ENCODE data around the gene EDDM13.
"Not testable (repeated sequence)": the region's sequence is repeated elsewhere in the genome, so short reads cannot be mapped to it uniquely, and the experiment has no call there.

The EDDM13 gene

DNA sequence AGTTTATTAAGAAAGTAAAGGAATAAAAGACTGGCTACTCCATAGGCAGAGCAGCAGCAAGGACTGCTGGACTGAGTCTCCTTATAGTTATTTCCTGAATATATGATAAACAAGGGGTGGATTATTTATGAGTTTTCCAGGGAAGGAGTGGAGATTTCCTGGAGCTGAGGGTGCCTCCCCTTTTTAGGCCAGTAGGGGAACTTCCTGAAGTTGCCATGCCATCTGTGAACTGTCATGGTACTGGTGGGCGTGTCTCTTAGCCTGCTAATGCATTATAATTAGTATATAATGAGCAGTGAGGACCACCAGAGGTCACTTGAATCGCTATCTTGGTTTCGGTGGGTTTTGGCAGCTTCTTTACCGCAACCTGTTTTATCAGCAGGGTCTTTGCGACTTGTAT lies 28.6 kb downstream of the EDDM13 start (continued):
- TF ChIP-seq, protein P1, sequence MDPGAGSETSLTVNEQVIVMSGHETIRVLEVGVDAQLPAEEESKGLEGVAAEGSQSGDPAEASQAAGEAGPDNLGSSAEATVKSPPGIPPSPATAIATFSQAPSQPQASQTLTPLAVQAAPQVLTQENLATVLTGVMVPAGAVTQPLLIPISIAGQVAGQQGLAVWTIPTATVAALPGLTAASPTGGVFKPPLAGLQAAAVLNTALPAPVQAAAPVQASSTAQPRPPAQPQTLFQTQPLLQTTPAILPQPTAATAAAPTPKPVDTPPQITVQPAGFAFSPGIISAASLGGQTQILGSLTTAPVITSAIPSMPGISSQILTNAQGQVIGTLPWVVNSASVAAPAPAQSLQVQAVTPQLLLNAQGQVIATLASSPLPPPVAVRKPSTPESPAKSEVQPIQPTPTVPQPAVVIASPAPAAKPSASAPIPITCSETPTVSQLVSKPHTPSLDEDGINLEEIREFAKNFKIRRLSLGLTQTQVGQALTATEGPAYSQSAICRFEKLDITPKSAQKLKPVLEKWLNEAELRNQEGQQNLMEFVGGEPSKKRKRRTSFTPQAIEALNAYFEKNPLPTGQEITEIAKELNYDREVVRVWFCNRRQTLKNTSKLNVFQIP (CRISPR knock-in tag; IDR thresholded peaks at IDR 0.05; ENCODE audit: borderline replicate concordance, low read depth), result no peak
- TF ChIP-seq ZNF565 (CRISPR knock-in tag; conservative IDR thresholded peaks at IDR 0.05; ENCODE audit: low read depth) (no peak), TCF4 (CRISPR knock-in tag; IDR thresholded peaks at IDR 0.05; ENCODE audit: borderline replicate concordance) (no peak), OSR1 (CRISPR knock-in tag; IDR thresholded peaks at IDR 0.05) (no peak), TOX (CRISPR knock-in tag; IDR thresholded peaks at IDR 0.05; ENCODE audit: borderline replicate concordance) (no peak)

DNA sequence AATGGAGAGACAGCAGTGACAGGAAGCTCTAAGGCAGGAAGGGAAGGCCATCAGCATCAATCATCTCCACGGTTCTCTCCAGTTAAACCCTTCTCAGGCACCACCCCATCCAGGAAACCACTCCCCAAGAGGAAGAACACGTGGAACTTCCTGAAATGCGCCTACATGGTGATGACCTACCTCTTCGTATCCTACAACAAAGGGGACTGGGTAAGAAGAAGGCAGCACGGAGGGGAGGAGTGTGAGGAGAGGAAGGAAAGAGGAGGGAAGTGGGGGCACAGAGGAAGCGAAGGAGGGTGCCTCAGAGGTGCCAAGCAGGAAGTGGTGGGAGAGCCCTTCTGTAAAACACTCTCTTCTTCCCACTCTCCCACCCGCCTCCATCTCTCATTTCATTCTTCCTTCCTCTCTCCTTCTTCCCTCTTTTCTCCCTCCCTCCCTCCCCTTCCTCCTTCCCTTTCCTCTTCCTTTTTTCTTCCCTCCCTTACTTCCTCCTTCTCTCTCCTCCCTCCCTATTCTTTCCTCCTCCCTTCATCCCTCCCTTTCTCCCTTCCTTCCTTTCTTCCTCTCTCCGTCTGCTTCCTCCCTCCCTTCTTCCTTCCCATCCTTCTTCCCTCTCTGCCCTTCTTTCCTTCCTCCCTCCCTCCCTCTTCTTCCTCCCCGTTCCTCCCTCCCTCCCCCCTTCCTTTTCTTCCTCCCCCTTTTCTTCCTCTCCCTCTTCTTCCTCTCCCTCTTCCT lies 29.5 kb downstream of the EDDM13 start:
- TF ChIP-seq ZNF565 (CRISPR knock-in tag; conservative IDR thresholded peaks at IDR 0.05; ENCODE audit: low read depth) (no peak), TOX (CRISPR knock-in tag; IDR thresholded peaks at IDR 0.05; ENCODE audit: borderline replicate concordance) (no peak)
- ATAC-seq, result no peak

DNA sequence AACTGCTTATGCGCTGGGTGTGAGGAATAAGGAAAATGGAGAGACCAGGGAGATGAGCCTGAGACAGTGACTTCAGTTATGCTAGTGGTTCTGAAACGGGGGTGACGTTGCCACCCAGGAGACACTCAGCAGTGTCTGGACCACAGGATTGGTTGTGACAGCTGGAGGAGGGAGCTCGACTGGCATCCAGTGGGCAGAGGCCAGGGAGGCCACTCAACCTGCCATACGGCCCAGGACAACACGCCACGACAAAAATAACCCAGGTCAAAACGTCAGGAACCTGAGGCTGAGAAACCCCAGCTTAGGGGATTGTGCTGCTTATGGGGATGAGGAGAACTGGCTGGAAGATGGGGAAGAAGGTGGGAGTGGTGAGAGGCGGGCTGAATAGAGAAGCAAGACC lies 31.7 kb downstream of the EDDM13 start:
- no peak for ATAC-seq

DNA sequence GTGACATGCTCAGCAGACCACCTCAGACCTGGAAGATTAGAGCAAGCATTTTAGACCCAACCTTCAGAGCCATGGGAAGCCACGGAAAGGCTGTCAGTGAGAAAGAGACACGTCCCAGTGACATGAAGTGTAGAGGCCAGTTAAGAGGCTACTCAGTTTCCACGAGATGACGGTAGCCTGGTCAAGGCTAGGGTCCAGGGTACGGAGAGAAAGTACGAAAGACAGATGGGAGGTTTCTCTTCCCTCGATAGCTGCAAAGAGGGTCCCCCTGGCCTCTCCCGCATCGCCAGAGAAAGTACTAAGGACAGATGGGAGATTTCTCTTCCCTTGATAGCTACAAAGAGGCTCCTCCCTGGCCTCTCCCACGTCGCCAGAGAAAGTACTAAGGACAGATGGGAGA lies 33.5 kb downstream of the EDDM13 start:
- TF ChIP-seq ZC3H10 (CRISPR knock-in tag; IDR thresholded peaks at IDR 0.05) (no peak), ZFP30 (CRISPR knock-in tag; IDR thresholded peaks at IDR 0.05) (no peak), ARNTL (CRISPR knock-in tag; IDR thresholded peaks at IDR 0.05; ENCODE audit: borderline replicate concordance, low read depth) (no peak)
- TF ChIP-seq, protein P2, sequence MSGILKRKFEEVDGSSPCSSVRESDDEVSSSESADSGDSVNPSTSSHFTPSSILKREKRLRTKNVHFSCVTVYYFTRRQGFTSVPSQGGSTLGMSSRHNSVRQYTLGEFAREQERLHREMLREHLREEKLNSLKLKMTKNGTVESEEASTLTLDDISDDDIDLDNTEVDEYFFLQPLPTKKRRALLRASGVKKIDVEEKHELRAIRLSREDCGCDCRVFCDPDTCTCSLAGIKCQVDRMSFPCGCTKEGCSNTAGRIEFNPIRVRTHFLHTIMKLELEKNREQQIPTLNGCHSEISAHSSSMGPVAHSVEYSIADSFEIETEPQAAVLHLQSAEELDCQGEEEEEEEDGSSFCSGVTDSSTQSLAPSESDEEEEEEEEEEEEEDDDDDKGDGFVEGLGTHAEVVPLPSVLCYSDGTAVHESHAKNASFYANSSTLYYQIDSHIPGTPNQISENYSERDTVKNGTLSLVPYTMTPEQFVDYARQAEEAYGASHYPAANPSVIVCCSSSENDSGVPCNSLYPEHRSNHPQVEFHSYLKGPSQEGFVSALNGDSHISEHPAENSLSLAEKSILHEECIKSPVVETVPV (CRISPR knock-in tag; IDR thresholded peaks at IDR 0.05), result no peak
- ATAC-seq, result no peak

More for the DNA sequence above, 31.7 kb downstream of the EDDM13 start:
- TF ChIP-seq, protein P1 (CRISPR knock-in tag; IDR thresholded peaks at IDR 0.05; ENCODE audit: borderline replicate concordance, low read depth), result no peak
- no peak for TF ChIP-seq ISL1 (CRISPR knock-in tag; IDR thresholded peaks at IDR 0.05)
- TF ChIP-seq, protein P2 (CRISPR knock-in tag; IDR thresholded peaks at IDR 0.05), result no peak
- no peak for TF ChIP-seq ZNF8 (CRISPR knock-in tag; IDR thresholded peaks at IDR 0.05)
- TF ChIP-seq, protein P3, sequence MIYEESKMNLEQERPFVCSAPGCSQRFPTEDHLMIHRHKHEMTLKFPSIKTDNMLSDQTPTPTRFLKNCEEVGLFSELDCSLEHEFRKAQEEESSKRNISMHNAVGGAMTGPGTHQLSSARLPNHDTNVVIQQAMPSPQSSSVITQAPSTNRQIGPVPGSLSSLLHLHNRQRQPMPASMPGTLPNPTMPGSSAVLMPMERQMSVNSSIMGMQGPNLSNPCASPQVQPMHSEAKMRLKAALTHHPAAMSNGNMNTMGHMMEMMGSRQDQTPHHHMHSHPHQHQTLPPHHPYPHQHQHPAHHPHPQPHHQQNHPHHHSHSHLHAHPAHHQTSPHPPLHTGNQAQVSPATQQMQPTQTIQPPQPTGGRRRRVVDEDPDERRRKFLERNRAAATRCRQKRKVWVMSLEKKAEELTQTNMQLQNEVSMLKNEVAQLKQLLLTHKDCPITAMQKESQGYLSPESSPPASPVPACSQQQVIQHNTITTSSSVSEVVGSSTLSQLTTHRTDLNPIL (CRISPR knock-in tag; IDR thresholded peaks at IDR 0.05; ENCODE audit: low read depth), result no peak

DNA sequence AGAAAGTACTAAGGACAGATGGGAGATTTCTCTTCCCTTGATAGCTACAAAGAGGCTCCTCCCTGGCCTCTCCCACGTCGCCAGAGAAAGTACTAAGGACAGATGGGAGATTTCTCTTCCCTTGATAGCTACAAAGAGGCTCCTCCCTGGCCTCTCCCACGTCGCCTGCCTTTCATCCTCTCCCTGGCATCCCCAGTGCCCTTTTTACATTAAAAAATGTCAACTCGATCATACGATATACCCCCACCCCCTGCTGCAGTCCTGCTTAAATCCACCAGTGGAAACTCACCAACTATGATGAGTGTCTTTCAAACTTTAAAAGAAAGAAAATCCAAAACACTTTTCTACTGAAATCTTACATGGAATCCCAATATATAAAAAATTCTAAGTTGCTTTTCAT lies 34.5 kb downstream of the EDDM13 start:
- not testable (repeated sequence) for ATAC-seq

DNA sequence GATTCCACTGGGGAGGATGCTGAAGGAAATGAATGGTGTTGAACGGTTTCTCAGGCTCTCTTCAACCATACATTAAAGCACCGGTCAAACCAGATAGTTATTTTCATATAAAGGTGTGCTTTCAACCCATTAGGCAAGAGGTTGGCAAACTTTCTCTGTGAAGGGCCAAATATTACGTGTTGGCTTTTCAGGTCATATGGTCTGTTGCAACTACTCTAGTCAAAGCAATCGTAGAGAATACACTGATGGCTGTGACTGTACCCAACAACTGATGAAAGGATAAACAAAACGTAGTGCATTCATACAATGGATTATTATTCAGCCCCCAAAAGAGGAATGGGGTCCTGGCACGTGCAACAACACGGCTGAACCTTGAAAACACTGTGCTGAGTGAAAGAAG lies 36.2 kb downstream of the EDDM13 start:
- ATAC-seq, result no peak

More for the DNA sequence above, 36.2 kb downstream of the EDDM13 start:
- no peak for TF ChIP-seq ZNF565 (CRISPR knock-in tag; conservative IDR thresholded peaks at IDR 0.05; ENCODE audit: low read depth)

Measured in SK-N-SH treated with all-trans-retinoic acid at 6 μM for 48 hours (cell line).